D721Med (cell line): Measurements from ENCODE around the gene DNAJC4.

ENCODE experiments used
- DNase-seq: peaks from one replicate; pipeline ENCODE4 v3.0.0; 2011; ENCODE audit warnings: low spot score; ENCODE audit not compliant: insufficient read length
- FAIRE-seq: peaks from 2 replicates; lab custom pipeline; 2011; peaks lifted over from hg19 to GRCh38; lab: Jason Lieb, UNC
- CTCF ChIP-seq: IDR thresholded peaks from 2 replicates; pipeline ENCODE4 v1.5.1; 2012; ENCODE audit warnings: mild to moderate bottlenecking, control low read depth; ENCODE audit not compliant: insufficient read depth; ENCODE audit errors: missing control alignments

Gene DNAJC4

DNA sequence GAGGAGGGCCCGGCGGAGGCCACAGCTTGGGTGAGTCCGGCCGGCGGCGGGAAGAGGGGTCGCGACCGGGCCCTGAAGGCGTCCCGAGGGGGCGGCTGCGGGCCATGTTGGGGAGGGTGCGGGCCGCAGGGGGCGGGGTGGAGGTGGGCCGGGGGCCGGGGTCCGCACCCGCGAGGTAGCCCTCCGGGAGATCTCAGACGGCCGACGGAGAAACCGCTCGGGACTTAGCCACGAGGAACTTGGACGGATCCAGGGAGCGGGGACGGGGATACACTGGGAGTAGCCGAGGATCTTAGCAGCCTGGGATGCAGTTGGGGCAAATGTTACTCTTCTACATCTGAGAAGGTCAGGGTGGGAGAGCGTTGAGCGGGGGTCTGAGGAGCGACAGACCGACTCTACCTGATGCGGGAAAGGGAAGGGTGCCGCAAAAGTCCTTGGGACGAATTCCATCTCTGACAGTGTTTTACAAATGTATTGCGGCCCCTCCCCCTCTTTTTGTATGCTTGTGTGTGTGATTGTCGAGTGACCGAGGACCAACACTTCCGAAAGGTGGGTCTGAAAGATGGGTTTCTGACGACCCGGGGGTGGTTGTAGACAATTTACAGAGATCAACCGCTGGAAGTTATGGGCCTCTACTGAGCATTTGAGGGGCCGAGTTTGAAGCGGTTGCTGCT, 43.7 kb upstream of the DNAJC4 start:
- FAIRE-seq (no peak), DNase-seq (no peak)
- TF ChIP-seq CTCF = no peak

DNA sequence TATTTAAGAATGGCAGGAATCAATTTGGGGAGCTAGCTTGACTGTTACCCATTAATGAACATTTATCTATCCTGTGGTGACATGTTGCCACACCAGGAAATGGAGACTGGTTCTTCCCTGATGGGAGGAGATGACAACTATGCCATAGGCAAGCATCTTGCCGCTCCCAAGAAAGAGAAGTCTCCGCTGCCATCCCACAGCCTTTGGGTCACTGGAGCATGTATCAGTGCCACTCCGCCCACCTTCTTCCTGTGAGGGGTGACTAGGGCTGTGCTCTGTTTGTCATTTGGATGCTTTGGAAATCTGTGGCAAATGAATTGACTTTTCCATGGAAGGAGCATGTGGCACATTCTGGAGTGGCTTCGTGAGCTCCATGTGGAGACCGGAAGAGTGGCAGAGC, 37.9 kb upstream of the DNAJC4 start:
- no peak for TF ChIP-seq CTCF
- FAIRE-seq = no peak

DNA sequence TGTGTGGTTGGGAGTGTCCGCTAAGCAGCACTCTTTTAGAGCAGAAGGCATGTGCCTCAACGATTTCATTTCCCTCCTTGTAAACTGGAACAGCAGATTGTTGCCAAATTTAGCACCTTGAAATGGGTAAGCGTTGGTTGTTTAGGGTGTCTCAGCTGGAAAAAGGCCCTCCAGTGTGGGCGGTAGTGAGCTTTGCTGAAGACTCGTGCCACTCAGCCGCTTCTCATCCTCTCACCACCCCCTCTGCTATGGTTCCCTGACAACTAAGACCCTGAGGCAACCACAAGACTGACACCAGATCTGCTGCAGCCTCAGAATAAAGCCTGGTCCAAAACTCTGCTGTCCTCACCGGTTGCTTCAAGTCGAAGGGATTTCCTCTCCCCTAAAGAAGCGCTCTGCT, 33.7 kb upstream of the DNAJC4 start:
- no peak for TF ChIP-seq CTCF
- no peak for FAIRE-seq

More for the DNA sequence above, 37.9 kb upstream of the DNAJC4 start:
- DNase-seq = no peak

DNA sequence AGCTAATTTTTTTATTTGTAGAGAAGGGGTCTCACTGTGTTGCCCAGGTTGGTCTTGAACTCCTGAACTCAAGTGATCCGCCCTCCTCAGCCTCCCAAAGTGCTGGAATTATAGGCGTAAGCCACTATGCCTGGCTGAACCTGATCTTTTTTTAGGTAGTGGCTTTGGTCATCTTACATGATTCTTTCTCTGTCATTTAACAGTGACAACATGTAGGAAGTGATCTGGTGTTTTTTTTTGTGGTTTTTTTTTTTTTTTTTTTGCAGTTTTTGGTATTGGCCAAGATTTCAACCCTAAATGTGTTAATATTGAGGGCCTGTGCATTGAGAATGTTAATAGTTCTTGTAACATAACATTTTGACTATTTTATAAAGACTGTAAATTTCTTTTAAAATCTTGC, 31.8 kb upstream of the DNAJC4 start:
- no peak for DNase-seq
- FAIRE-seq = no peak
- no peak for TF ChIP-seq CTCF

More for the DNA sequence above, 33.7 kb upstream of the DNAJC4 start:
- no peak for DNase-seq

DNA sequence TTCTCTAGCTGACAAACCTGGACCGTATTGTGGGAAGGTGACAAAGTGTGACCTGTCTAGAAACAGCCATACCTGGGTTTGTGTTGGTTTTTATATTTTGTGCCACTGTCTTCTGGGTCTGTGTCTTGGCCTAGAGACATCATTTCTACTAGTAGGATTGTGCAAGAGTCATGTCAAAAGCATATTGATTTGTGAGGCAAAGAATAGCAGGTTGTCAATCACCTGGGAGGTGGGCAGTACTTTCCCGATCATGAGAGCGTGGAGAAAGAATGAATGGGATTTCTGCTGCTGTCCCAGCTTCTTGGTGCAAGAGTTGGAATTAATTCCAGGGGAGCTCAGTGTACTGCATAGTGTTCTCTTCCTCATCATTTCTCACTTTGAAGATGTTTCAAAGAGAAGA, 28.8 kb upstream of the DNAJC4 start:
- TF ChIP-seq CTCF = no peak
- FAIRE-seq (no peak), DNase-seq (no peak)

DNA sequence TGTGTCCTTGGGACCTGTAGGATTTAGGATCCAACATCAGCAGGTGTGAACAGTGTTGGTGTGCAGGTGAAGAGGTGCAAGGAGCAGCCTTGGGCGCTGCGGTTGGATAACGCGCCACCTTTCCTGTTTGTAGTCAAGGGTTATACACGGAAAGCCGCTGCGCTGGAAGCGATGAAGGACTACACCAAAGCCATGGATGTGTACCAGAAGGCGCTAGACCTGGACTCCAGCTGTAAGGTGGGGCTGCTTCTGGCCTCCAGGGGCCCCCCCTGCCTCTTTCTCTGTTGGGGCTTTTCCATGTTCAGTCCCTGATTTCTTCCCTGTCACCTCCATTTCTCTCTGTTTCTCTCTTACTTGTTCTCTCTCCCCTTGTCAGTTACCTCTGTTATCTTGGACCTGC, 27.4 kb upstream of the DNAJC4 start:
- no peak for FAIRE-seq
- no peak for TF ChIP-seq CTCF
- DNase-seq = no peak

- DNase-seq (no peak), FAIRE-seq (no peak)
- no peak for TF ChIP-seq CTCF
These were observed 26.8 kb upstream of the DNAJC4 start for GRCh38 chr11:64203421-64204079.
